ENCODE measurements around the gene GCAT. TPM values are rescaled to one million over a fixed set of nuclear protein-coding genes. Genes with fewer than 3 reads are reported as not detected.

Gene GCAT
- total and polyA plus RNA-seq, 10 of the 15 experiments (the other 5 are each of a cell fraction or from before 2014, with no cell fraction given) = 0.95 to 34.3 (median 15.3) TPM

DNA sequence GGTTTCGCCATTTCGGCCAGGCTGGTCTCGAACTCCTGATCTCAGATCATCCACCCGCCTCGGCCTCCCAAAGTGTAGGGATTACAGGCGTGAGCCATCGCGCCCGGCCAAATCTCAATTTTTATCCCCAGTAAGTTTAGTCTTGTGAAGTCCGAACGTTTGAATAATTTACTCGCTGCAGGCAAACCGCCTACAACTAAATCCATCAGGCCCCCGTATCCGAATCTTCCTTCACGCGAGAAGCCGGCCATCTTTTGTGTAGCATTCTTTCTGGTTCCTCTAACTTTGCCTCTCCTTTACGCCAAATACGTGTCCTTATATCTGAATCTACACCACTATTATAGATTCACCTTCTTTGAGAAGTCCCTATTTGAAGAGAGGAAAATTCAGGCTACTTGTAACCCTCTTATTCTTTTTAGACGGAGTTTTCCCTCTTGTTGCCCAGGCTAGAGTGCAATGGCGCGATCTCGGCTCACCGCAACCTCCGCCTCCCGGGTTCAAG is 40.9 kb downstream of the GCAT start (continued):
- TF ChIP-seq, protein P1, sequence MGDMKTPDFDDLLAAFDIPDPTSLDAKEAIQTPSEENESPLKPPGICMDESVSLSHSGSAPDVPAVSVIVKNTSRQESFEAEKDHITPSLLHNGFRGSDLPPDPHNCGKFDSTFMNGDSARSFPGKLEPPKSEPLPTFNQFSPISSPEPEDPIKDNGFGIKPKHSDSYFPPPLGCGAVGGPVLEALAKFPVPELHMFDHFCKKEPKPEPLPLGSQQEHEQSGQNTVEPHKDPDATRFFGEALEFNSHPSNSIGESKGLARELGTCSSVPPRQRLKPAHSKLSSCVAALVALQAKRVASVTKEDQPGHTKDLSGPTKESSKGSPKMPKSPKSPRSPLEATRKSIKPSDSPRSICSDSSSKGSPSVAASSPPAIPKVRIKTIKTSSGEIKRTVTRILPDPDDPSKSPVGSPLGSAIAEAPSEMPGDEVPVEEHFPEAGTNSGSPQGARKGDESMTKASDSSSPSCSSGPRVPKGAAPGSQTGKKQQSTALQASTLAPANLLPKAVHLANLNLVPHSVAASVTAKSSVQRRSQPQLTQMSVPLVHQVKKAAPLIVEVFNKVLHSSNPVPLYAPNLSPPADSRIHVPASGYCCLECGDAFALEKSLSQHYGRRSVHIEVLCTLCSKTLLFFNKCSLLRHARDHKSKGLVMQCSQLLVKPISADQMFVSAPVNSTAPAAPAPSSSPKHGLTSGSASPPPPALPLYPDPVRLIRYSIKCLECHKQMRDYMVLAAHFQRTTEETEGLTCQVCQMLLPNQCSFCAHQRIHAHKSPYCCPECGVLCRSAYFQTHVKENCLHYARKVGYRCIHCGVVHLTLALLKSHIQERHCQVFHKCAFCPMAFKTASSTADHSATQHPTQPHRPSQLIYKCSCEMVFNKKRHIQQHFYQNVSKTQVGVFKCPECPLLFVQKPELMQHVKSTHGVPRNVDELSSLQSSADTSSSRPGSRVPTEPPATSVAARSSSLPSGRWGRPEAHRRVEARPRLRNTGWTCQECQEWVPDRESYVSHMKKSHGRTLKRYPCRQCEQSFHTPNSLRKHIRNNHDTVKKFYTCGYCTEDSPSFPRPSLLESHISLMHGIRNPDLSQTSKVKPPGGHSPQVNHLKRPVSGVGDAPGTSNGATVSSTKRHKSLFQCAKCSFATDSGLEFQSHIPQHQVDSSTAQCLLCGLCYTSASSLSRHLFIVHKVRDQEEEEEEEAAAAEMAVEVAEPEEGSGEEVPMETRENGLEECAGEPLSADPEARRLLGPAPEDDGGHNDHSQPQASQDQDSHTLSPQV (IDR thresholded peaks at IDR 0.05) = no peak
- TF ChIP-seq BMI1 (IDR thresholded peaks at IDR 0.05; ENCODE audit: borderline replicate concordance) (no peak), PAX8 (IDR thresholded peaks at IDR 0.05) (no peak), ZNF24 (IDR thresholded peaks at IDR 0.05) (no peak), CBX5 (IDR thresholded peaks at IDR 0.05; ENCODE audit: low read depth) (no peak), CUX1 (IDR thresholded peaks at IDR 0.05; ENCODE audit: insufficient replicate concordance, low read depth, low read length) (no peak), MEF2A (IDR thresholded peaks at IDR 0.05; ENCODE audit: insufficient read depth, low read depth, low read length) (no peak), STAT3 (IDR thresholded peaks at IDR 0.05; ENCODE audit: low read depth, low read length) (no peak), EP300 (IDR thresholded peaks at IDR 0.05; ENCODE audit: borderline replicate concordance in 1 of 2, control insufficient read depth in 1 of 2, low read depth in 2 of 2, low read length in 2 of 2) (no peak), FOXM1 (IDR thresholded peaks at IDR 0.05; ENCODE audit: low read depth, low read length) (no peak), TAF1 (IDR thresholded peaks at IDR 0.05; ENCODE audit: borderline replicate concordance, low read depth, low read length) (0 out of 2 replicates have a peak, but pooled peaks have one; percentile 24), EED (IDR thresholded peaks at IDR 0.05; ENCODE audit: low read depth) (no peak), PML (IDR thresholded peaks at IDR 0.05; ENCODE audit: low read length) (no peak), RAD51 (IDR thresholded peaks at IDR 0.05) (no peak), BACH1 (IDR thresholded peaks at IDR 0.05; ENCODE audit: borderline replicate concordance) (0 out of 2 replicates have a peak, but pooled peaks have one; percentile 22), SMAD1 (IDR thresholded peaks at IDR 0.05; ENCODE audit: low read depth, partially characterized antibody) (no peak), JUNB (IDR thresholded peaks at IDR 0.05) (no peak)
- TF ChIP-seq, protein P2, sequence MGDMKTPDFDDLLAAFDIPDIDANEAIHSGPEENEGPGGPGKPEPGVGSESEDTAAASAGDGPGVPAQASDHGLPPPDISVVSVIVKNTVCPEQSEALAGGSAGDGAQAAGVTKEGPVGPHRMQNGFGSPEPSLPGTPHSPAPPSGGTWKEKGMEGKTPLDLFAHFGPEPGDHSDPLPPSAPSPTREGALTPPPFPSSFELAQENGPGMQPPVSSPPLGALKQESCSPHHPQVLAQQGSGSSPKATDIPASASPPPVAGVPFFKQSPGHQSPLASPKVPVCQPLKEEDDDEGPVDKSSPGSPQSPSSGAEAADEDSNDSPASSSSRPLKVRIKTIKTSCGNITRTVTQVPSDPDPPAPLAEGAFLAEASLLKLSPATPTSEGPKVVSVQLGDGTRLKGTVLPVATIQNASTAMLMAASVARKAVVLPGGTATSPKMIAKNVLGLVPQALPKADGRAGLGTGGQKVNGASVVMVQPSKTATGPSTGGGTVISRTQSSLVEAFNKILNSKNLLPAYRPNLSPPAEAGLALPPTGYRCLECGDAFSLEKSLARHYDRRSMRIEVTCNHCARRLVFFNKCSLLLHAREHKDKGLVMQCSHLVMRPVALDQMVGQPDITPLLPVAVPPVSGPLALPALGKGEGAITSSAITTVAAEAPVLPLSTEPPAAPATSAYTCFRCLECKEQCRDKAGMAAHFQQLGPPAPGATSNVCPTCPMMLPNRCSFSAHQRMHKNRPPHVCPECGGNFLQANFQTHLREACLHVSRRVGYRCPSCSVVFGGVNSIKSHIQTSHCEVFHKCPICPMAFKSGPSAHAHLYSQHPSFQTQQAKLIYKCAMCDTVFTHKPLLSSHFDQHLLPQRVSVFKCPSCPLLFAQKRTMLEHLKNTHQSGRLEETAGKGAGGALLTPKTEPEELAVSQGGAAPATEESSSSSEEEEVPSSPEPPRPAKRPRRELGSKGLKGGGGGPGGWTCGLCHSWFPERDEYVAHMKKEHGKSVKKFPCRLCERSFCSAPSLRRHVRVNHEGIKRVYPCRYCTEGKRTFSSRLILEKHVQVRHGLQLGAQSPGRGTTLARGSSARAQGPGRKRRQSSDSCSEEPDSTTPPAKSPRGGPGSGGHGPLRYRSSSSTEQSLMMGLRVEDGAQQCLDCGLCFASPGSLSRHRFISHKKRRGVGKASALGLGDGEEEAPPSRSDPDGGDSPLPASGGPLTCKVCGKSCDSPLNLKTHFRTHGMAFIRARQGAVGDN (IDR thresholded peaks at IDR 0.05) = no peak

Data from GM12878 (cell line).